GM04504 (cell line): Measurements from ENCODE around the gene MYO15B.
"Not testable (repeated sequence)": the region's sequence is repeated elsewhere in the genome, so short reads cannot be mapped to it uniquely, and the experiment has no call there.

Source experiments
- DNase-seq: peaks from one replicate; pipeline ENCODE4 v3.0.0-alpha.2; 2012; ENCODE audit warnings: low read depth

MYO15B gene

DNA sequence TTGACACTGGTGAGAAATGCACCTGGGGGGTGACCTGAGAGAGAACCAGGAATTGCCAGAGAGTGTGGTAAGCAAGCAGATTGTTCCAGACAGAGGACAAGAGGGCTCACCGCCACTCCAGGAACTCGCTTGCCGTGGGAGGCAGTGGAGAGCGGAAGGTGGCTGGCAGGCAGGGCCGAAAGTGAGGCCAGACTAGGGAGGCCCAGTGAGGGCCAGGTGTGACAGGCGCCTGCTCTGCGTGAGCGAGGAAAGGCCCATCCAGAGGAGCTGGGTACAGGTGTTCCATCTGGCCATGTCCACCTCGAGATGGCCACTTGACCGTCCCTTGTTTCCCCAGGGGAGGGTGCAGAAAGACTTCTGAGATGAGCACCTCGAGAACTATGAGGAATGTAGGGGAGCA, 11.9 kb upstream of the MYO15B start:
- no peak for DNase-seq

GRCh38 chr17:75576661-75577060, 10.9 kb upstream of the MYO15B start:
- no peak for DNase-seq

DNA sequence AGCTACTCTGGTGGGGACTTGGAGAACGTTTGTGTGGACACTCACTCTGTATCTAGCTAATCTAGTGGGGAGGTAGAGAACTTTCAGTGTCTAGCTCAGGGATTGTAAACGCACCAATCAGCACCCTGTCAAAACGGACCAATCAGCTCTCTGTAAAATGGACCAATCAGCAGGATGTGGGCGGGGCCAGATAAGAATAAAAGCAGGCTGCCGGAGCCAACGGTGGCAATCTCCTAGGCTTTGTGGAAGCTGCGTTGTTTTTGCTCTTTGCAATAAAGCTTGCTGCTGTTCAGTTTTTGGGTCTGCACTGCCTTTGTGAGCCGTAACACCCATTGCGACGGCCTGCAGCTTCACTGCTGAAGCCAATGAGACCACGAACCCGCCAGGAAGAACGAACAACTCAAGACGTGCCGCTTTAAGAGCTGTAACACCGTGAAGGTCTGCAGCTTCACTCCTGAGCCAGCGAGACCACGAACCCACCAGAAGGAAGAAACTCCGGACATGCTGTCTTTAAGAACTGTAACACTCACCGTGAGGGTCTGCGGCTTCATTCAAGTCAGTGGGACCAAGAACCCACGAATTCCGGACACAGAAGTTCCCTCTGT, 6.4 kb upstream of the MYO15B start:
- DNase-seq: not testable (repeated sequence)

- not testable (repeated sequence) for DNase-seq
These were observed 4.4 kb upstream of the MYO15B start for GRCh38 chr17:75583197-75583596.

DNA sequence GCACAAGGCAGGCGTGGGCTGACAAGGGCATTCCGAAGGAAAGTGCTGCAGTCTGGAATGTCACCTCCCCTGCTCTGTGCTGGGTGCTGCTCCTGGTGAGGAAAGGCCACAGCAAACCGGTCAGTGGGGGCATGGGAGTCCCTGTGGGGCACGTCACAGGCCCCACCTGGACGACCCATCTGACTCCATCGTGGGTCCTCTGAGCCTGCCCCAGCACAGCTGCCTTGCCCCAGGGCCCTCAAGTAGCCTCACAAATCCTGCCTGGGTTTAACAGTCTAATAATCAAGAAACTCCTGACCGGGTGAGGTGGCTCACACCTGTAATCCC, 2.8 kb upstream of the MYO15B start:
- DNase-seq: no peak

DNA sequence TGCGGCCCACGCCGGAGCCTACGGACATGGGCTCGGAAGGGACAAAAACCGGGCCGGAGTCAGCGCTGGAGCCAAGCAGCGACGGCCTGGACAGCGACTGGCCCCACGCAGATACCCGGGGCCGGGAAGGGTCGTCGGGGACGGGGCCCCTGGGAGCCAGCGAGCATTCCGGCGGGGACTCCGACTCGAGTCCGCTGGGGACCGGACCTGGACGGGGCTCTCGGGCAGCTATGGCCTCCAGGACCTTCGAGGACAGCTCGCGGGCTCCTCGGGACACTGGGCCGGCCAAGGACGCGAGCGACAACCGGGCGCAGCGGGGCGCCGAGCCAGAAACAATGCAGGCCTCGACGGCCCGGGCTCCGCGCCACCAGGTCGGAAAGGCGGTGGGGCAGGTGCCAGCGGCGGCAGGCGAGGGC, 1.0 kb downstream of the MYO15B start:
- DNase-seq: no peak

- DNase-seq: peak; percentile 51
These were observed 1.7 kb downstream of the MYO15B start for GRCh38 chr17:75589012-75589918.

DNA sequence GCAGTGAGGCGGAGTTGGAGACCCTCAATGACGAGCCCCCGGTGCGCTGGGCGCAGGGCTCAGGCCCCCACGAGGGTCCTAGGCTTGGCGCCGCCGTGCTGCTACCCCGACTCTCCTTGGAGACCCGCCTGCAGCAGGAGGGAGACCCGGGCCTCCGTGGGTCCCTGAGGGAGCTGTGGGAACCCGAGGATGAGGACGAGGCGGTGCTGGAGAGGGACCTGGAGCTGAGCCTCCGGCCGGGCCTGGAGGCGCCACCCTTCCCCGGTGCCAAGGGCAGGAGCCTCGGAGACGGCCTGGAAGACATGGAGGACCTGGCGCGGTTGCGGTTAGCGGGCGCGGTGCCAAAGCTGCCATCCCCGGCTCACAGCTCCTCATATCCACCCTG, 2.3 kb downstream of the MYO15B start:
- DNase-seq: no peak

DNA sequence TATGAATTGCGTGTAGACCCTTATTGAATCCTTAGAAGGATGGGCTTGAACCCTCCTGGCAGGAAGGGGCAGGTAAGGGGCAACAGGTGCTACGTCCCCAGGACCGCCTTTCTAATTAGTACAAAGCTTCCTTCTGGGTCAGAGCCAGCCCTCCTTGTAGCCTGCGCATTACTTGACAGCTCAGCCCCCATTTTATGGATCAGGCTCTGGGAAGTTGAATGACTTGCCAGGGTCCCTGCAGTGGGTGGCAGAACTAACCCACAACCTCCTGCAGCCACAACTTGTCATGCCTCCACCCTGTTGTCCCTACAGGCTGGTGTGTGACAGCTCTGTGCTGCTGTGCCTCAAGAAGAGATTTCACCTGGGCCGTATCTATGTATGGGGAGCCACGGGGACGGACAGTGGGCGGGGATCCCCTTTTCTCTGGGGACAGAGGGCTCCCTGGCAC, 2.7 kb downstream of the MYO15B start:
- no peak for DNase-seq

GRCh38 chr17:75590849-75591721, 3.5 kb downstream of the MYO15B start:
- no peak for DNase-seq

DNA sequence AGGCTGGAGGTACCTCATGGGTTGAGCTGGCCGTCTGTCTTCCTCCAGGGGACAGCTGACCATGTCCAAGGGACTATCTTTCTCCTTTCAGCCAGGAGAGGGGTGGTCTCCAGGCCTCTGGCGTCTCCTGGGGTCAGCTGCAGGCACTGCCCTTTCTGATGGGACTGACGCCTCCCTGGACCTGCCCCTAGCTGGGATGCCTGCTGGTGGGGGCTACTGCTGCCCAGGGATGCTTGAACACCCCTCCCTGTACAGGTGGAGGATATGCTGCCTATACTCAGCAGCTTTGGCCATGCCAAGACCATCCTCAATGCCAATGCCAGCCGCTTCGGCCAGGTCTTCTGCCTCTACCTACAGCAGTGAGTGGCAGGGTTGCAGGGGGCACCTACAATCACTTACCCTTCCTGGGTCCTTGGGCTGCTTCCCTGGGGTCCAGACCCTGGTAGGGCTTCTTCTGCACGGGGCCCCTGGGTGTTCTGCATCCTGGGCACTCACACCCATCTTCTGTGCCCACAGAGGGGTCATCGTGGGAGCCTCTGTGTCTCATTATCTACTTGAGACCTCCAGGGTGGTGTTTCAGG, 4.2 kb downstream of the MYO15B start:
- no peak for DNase-seq

DNA sequence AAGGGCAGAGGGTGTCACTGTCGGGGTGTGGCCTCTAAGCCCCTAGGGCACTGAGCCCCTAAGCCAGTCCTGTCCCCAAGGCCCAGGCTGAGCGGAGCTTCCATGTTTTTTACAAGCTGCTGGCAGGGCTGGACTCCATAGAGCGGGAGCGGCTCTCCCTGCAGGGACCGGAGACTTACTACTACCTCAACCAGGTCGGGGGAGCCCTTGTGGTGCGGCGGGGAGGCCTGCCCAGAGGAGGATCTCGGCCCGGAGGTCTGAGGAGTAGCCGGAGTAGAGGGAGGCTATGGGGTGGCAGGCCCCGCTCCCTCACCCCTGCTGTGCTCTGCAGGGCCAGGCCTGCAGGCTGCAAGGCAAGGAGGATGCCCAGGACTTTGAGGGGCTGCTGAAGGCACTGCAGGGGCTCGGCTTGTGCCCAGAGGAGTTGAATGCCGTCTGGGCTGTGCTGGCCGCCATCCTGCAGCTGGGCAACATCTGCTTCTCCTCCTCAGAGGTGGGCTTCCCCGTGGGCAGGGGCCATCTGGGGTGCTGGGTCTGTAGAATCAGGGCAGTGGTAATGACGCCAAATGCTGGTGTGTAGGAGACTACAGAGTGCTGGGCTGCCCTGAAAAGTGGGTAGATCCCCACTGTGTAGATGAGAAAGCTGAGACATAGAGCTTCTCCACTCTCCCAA, 4.9 kb downstream of the MYO15B start:
- DNase-seq: no peak

DNA sequence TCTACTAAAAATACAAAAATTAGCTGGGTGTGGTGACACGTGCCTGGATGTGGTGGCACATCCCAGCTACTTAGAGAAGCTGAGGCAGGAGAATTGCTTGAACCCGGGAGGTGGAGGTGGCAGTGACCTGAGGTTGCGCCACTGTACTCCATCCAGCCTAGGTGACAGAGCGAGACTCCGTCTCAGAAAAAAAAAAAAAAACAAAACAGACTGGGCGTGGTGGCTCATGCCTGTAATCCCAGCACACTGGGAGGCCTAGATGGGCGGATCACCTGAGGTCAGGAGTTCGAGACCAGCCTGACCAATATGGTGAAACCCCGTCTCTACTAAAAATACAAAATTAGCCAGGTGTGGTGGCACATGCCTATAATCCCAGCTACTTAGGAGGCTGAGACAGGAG, 5.8 kb downstream of the MYO15B start:
- DNase-seq: not testable (repeated sequence)

GRCh38 chr17:75594499-75595283, 7.1 kb downstream of the MYO15B start:
- DNase-seq: no peak

- no peak for DNase-seq
These were observed 7.8 kb downstream of the MYO15B start for GRCh38 chr17:75595284-75595919.

DNA sequence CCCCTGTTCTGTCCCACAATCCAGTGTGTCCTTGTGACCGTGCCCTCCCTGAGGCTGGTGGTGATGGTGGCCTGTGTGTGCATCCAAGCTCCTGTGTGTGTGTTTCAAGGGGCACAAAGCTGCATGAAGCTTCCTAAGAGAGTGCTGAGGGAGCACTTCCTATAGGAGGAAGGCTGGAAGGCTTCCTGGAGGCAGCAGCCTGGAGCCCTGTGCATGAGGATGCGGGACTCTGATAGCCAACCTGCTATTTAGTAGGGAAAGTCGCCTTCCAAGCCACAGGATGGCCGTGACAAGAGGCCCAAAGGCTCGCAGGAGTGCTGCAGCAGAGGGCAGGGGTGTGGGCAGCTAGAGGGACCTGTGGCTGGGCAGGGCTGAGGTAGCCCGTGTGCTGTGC, 8.3 kb downstream of the MYO15B start:
- DNase-seq: no peak

DNA sequence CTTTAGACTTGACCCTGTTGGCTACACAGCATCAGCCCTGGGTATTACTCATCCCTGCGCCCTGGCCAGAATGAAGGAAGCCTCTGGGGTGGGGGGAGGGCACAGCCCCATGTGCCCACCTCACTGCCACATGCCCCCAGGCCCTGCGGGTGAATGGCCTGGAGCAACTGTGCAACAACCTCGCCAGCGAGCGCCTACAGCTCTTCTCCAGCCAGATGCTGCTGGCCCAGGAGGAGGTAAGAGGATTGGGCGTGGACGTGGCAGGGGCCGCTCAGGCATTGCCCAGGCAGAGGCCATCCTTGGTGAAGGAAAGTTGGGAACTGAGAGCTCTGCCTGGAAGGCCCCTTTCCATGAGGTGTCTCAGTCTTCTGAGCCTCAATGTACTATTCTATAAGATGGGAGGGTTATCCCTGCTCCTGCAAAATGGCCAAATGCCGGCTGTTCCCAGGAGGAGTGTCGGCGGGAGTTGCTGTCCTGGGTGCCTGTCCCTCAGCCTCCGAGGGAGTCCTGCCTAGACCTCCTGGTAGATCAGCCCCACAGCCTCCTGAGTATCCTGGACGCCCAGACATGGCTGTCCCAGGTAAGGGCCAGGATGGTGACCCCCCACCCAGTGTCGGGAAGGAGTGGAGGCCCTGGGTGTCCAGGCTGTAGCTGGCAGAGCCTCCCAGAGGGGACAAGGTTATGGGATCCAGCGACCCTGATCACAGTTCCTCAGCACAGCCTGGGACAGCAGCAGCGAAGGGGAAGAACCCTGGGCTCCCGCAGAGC, 8.9 kb downstream of the MYO15B start:
- no peak for DNase-seq

DNA sequence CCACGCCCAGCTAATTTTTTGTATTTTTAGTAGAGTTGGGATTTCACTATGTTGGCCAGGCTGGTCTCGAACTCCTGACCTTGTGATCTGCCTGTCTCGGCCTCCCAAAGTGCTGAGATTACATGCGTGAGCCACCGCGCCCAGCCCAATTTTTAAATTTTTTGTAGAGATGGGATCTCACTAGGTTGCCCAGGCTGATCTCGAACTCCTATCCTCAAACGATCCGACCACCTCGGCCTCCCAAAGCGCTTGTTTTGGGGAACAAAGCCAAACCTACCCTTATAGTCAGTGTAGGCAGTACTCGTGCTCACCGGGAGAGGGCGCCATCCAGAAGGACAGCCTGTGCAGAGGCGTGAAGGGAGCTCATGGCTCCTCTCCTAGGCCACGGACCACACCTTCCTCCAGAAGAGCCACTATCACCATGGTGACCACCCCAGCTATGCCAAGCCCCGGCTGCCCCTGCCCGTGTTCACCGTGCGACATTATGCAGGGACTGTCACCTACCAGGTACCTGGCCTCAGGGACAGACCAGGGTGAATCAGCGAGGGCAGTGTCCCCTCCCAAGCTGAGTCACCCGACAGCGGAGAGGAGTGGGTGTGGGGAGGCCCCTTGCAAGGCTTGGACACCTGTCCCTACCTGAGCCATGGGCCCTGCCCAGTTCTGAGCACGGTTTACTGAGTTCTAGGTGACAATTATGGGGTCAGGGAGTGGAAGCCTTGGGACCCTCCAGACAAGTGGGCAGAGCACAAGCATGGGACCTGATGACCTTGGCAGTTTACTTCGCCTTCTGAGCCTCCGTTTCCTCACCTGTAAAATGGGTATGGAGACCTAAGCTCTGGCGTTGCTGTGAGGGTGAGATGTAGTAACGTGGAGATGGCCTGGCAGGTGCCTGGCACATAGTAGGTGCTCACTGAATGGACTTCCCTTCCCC, 13.7 kb downstream of the MYO15B start:
- DNase-seq: no peak

- no peak for DNase-seq
These were observed 15.0 kb downstream of the MYO15B start for GRCh38 chr17:75602644-75603043.
